Parathyroid adenoma (tissue), 2 donors: ENCODE measurements around the gene QRICH2.
A peak's percentile ranks its signal among the peaks of the same experiment; 100 is the strongest.
"Not testable (repeated sequence)": the region's sequence is repeated elsewhere in the genome, so short reads cannot be mapped to it uniquely, and the experiment has no call there.

Experiments used
- H2AFZ ChIP-seq: fragments of 300-600 bp; sonication (generic); one replicate; pipeline ENCODE4 v1.7.0; 2017; ENCODE audit warnings: antibody characterized with exemption, mild to moderate bottlenecking
- H3K27ac ChIP-seq: fragments of 300-600 bp; sonication (generic); one replicate; pipeline ENCODE4 v1.7.0; 2017
- H3K27me3 ChIP-seq: fragments of 300-600 bp; sonication (generic); one replicate; pipeline ENCODE4 v1.7.0; 2017; ENCODE audit warnings: low read length; ENCODE audit not compliant: control insufficient read depth, insufficient read depth
- H3K36me3 ChIP-seq: fragments of 300-600 bp; sonication (generic); one replicate; pipeline ENCODE4 v1.7.0; 2017; ENCODE audit warnings: low read length; ENCODE audit not compliant: control insufficient read depth, insufficient read depth
- H3K4me1 ChIP-seq: fragments of 300-600 bp; sonication (generic); one replicate; pipeline ENCODE4 v1.7.0; 2017; ENCODE audit warnings: control low read depth
- H3K4me2 ChIP-seq: fragments of 300-600 bp; sonication (generic); one replicate; pipeline ENCODE4 v1.7.0; 2017; ENCODE audit warnings: low read length
- H3K4me3 ChIP-seq: fragments of 300-600 bp; sonication (generic); one replicate; pipeline ENCODE4 v1.7.0; 2017; ENCODE audit warnings: low read depth, low read length
- H3K79me2 ChIP-seq: fragments of 300-600 bp; sonication (generic); one replicate; pipeline ENCODE4 v1.7.0; 2017; ENCODE audit warnings: control low read depth
- H3K9ac ChIP-seq: fragments of 300-600 bp; sonication (generic); one replicate; pipeline ENCODE4 v1.7.0; 2017; ENCODE audit warnings: mild to moderate bottlenecking
- H3K9me3 ChIP-seq: fragments of 300-600 bp; sonication (generic); one replicate; pipeline ENCODE4 v1.7.0; 2017; ENCODE audit warnings: low read length; ENCODE audit not compliant: control insufficient read depth
- TF ChIP-seq, protein P1 (sequence below): fragments of 300-600 bp; sonication (generic); IDR thresholded peaks from one replicate; pipeline ENCODE4 v1.7.0; 2017; ENCODE audit warnings: antibody characterized with exemption, mild to moderate bottlenecking
- donor health status: primary hyperparathyroidism.

The QRICH2 gene

GRCh38 chr17:76247304-76247703 lies 60.8 kb downstream of the QRICH2 start:
- H3K4me3 ChIP-seq = no peak overlapping the region
- TF ChIP-seq, protein P1, sequence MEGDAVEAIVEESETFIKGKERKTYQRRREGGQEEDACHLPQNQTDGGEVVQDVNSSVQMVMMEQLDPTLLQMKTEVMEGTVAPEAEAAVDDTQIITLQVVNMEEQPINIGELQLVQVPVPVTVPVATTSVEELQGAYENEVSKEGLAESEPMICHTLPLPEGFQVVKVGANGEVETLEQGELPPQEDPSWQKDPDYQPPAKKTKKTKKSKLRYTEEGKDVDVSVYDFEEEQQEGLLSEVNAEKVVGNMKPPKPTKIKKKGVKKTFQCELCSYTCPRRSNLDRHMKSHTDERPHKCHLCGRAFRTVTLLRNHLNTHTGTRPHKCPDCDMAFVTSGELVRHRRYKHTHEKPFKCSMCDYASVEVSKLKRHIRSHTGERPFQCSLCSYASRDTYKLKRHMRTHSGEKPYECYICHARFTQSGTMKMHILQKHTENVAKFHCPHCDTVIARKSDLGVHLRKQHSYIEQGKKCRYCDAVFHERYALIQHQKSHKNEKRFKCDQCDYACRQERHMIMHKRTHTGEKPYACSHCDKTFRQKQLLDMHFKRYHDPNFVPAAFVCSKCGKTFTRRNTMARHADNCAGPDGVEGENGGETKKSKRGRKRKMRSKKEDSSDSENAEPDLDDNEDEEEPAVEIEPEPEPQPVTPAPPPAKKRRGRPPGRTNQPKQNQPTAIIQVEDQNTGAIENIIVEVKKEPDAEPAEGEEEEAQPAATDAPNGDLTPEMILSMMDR = no peak
- H3K9me3 ChIP-seq = no peaks in the 10 kb centered on the region
- no peaks in the 10 kb centered on the region for H3K36me3 ChIP-seq
- H3K27me3 ChIP-seq = no peaks in the 10 kb centered on the region
- H3K79me2 ChIP-seq = peaks cover 3% of the 10 kb centered on the region
- no peak overlapping the region for H3K9ac ChIP-seq
- H3K27ac ChIP-seq = no peak overlapping the region
- peak overlapping the region; percentile 53 for H2AFZ ChIP-seq
- H3K4me1 ChIP-seq = peaks cover 19% of the 10 kb centered on the region
- no peak overlapping the region for H3K4me2 ChIP-seq

DNA sequence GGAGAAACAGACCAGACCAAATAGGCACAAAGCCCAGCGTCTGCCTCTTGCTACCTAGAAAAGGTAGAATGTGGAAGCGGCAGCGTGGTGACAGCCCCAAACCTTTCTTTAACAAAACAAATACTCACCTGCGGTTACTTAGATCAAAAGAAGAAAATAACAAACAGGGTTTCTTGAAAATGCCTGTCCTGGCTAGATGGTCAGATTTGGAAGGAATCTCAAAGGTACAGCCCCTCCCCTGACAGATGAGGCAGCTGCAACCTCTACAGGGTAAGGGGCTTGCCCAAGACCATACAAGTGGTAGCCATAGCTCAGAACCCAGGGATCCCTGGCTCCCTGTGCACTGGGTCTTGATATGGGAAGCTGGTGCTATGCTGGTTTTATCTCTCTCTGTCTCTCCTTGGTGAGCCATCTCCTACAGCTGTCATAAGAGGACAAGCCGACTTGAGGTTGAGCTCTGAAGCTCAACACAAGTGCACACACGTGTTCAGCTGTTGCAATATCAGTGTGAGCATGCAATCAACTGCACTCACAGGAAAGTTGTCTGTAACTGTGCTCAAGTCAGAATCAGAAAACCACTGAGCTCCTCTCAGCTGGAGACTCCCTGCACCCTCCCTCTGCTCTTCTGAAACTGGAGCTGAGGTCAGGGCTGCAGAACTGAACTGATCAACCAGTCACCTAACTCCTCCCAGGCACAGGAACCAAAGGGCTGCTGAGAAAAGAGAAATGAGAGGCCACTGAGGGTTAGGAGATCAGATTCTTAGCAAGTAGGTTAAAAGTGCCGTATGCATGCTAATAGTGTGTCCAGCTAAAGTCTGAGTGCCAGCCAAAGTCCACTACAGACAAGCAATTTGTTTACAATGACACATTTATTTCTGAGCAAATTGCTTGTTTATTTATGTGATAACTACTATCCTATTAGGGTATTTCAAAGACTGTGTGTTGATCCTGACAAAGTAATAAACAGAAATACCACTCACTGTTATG lies 61.7 kb downstream of the QRICH2 start:
- H3K4me1 ChIP-seq = peaks cover 25% of the 10 kb centered on the region
- peak overlapping the region; percentile 2 for H2AFZ ChIP-seq
- peaks cover 3% of the 10 kb centered on the region for H3K79me2 ChIP-seq
- H3K27ac ChIP-seq = no peak overlapping the region
- H3K4me2 ChIP-seq = no peak overlapping the region
- no peaks in the 10 kb centered on the region for H3K36me3 ChIP-seq
- no peaks in the 10 kb centered on the region for H3K9me3 ChIP-seq
- TF ChIP-seq, protein P1 = no peak
- no peaks in the 10 kb centered on the region for H3K27me3 ChIP-seq
- H3K9ac ChIP-seq = no peak overlapping the region
- H3K4me3 ChIP-seq = no peak overlapping the region

GRCh38 chr17:76244721-76245120 lies 63.4 kb downstream of the QRICH2 start:
- H3K9me3 ChIP-seq, H3K36me3 ChIP-seq, H3K4me2 ChIP-seq, H3K79me2 ChIP-seq, H3K27me3 ChIP-seq, H2AFZ ChIP-seq, H3K27ac ChIP-seq, H3K4me3 ChIP-seq, H3K9ac ChIP-seq: not testable (repeated sequence)
- H3K4me1 ChIP-seq = peaks cover 26% of the 10 kb centered on the region

DNA sequence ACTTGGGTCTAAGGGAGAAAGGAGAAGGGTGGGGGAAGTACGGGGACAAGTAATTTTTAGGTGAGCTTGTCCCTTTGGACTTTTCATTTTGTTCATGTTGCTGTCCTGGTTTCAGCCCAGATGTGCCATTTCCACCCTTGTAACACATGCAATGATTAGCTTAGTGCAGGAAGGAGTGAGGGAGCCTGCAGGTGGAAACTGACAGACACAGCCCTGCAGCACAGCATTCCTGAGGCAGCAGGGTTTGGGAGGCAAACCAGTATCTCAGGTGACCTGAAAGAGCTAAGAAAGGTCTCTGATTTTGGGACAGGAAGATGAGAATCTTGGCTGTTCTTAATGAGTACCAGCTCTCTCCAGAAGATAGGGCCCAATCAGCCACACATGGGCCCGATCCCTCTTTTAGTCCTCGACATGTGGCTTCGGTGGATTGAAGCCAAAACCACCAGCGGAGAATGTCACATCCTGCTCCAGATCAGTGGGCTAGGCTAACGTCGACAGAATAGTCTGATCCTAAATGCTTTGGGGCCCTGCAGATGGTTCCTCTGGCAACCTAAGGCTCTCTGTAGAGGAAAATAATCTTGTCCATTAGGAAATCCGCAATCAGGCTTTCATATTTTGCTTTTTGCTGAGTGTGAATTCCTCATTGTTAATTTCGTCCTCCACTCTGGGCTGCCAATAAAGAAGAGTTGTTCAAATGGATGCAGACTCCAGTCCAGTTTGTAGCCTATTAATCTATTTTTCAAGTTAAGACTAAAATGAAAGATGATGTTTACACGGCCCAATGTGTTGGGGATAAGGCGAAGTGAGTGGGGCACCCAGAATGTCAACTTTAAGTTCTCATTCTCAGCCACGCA lies 64.0 kb downstream of the QRICH2 start:
- Histone ChIP-seq H3K9ac (no peak overlapping the region), H3K4me1 (peaks cover 26% of the 10 kb centered on the region), H3K79me2 (peaks cover 3% of the 10 kb centered on the region), H2AFZ (no peak overlapping the region), H3K27ac (no peak overlapping the region), H3K27me3 (no peaks in the 10 kb centered on the region), H3K4me2 (no peak overlapping the region), H3K4me3 (no peak overlapping the region), H3K9me3 (no peaks in the 10 kb centered on the region), H3K36me3 (no peaks in the 10 kb centered on the region)
- TF ChIP-seq, protein P1 = no peak

GRCh38 chr17:76241691-76242255 lies 66.3 kb downstream of the QRICH2 start:
- peak overlapping the region; percentile 79 for H3K4me2 ChIP-seq
- peak overlapping the region; percentile 66 for H3K27ac ChIP-seq
- H3K4me1 ChIP-seq = peaks cover 14% of the 10 kb centered on the region
- H3K79me2 ChIP-seq = peaks cover 3% of the 10 kb centered on the region
- no peaks in the 10 kb centered on the region for H3K27me3 ChIP-seq
- H3K9me3 ChIP-seq = no peaks in the 10 kb centered on the region
- H3K4me3 ChIP-seq = peak overlapping the region; percentile 79
- H2AFZ ChIP-seq = peak overlapping the region; percentile 96
- H3K36me3 ChIP-seq = no peaks in the 10 kb centered on the region
- no peak overlapping the region for H3K9ac ChIP-seq
- TF ChIP-seq, protein P1 = no peak
